ENCODE results near the gene ALDH1L1. TPM values are rescaled to one million over a fixed set of nuclear protein-coding genes. Genes with fewer than 3 reads are reported as not detected.

ALDH1L1 gene
- total RNA-seq, 1 donor from 2014 or later = 0.49 TPM

- H3K4me3 Mint-ChIP-seq = no peak overlapping the region
- no peaks in the 10 kb centered on the region for H3K9me3 Mint-ChIP-seq
- TF ChIP-seq, protein P1, sequence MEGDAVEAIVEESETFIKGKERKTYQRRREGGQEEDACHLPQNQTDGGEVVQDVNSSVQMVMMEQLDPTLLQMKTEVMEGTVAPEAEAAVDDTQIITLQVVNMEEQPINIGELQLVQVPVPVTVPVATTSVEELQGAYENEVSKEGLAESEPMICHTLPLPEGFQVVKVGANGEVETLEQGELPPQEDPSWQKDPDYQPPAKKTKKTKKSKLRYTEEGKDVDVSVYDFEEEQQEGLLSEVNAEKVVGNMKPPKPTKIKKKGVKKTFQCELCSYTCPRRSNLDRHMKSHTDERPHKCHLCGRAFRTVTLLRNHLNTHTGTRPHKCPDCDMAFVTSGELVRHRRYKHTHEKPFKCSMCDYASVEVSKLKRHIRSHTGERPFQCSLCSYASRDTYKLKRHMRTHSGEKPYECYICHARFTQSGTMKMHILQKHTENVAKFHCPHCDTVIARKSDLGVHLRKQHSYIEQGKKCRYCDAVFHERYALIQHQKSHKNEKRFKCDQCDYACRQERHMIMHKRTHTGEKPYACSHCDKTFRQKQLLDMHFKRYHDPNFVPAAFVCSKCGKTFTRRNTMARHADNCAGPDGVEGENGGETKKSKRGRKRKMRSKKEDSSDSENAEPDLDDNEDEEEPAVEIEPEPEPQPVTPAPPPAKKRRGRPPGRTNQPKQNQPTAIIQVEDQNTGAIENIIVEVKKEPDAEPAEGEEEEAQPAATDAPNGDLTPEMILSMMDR (conservative IDR thresholded peaks at IDR 0.05) = no peak
- H3K27me3 Mint-ChIP-seq (ENCODE audit: low read depth) = peaks cover 20% of the 10 kb centered on the region
- H3K4me1 Mint-ChIP-seq = peaks cover 6% of the 10 kb centered on the region
- no peak for DNase-seq (ENCODE audit: low read depth, low spot score)
- H3K27ac Mint-ChIP-seq (ENCODE audit: unreplicated experiment) = no peak overlapping the region
- peaks cover 3% of the 10 kb centered on the region for H3K36me3 Mint-ChIP-seq (ENCODE audit: low read depth)
These were observed 14.4 kb downstream of the ALDH1L1 start for GRCh38 chr3:126166009-126166408.

DNA sequence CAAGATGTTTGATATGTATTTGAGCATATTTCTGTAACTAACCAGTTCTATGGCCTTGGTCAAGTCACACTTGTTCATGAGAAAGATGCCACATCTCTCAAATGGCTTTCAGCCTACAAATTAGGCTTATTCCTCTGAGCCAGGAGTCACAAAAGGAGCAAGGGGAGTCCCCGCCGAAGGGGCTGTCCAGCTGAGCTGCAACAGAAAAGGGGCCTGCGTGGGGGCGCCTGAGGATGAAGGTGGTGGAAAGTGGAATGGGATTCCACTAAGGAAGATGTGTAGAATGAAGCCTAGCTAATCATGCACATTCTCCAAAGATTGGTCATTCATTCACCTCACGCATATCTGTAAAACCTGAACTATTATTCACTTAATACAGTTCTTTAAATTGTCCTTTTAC is 19.1 kb downstream of the ALDH1L1 start:
- Mint-ChIP-seq H3K4me1 (peaks cover 11% of the 10 kb centered on the region), H3K27me3 (ENCODE audit: low read depth) (peaks cover 15% of the 10 kb centered on the region), H3K9me3 (no peaks in the 10 kb centered on the region), H3K4me3 (no peak overlapping the region), H3K36me3 (ENCODE audit: low read depth) (peaks cover 3% of the 10 kb centered on the region), H3K27ac (ENCODE audit: unreplicated experiment) (no peak overlapping the region)
- TF ChIP-seq, protein P1 (conservative IDR thresholded peaks at IDR 0.05) = no peak
- no peak for DNase-seq (ENCODE audit: low read depth, low spot score)

GRCh38 chr3:126160243-126161210 is 19.9 kb downstream of the ALDH1L1 start:
- peaks cover 3% of the 10 kb centered on the region for H3K36me3 Mint-ChIP-seq (ENCODE audit: low read depth)
- no peak overlapping the region for H3K4me3 Mint-ChIP-seq
- peaks cover 11% of the 10 kb centered on the region for H3K4me1 Mint-ChIP-seq
- H3K27me3 Mint-ChIP-seq (ENCODE audit: low read depth) = peaks cover 8% of the 10 kb centered on the region
- H3K27ac Mint-ChIP-seq (ENCODE audit: unreplicated experiment) = no peak overlapping the region
- no peaks in the 10 kb centered on the region for H3K9me3 Mint-ChIP-seq
- no peak for DNase-seq (ENCODE audit: low read depth, low spot score)
- TF ChIP-seq, protein P1 (conservative IDR thresholded peaks at IDR 0.05) = no peak

- peaks cover 11% of the 10 kb centered on the region for H3K4me1 Mint-ChIP-seq
- H3K27me3 Mint-ChIP-seq (ENCODE audit: low read depth) = peaks cover 6% of the 10 kb centered on the region
- H3K36me3 Mint-ChIP-seq (ENCODE audit: low read depth) = no peaks in the 10 kb centered on the region
- TF ChIP-seq, protein P1 (conservative IDR thresholded peaks at IDR 0.05) = no peak
- no peak overlapping the region for H3K4me3 Mint-ChIP-seq
- H3K9me3 Mint-ChIP-seq = no peaks in the 10 kb centered on the region
- DNase-seq (ENCODE audit: low read depth, low spot score) = no peak
- H3K27ac Mint-ChIP-seq (ENCODE audit: unreplicated experiment) = no peak overlapping the region
These were observed 20.9 kb downstream of the ALDH1L1 start for GRCh38 chr3:126159476-126159875.

DNA sequence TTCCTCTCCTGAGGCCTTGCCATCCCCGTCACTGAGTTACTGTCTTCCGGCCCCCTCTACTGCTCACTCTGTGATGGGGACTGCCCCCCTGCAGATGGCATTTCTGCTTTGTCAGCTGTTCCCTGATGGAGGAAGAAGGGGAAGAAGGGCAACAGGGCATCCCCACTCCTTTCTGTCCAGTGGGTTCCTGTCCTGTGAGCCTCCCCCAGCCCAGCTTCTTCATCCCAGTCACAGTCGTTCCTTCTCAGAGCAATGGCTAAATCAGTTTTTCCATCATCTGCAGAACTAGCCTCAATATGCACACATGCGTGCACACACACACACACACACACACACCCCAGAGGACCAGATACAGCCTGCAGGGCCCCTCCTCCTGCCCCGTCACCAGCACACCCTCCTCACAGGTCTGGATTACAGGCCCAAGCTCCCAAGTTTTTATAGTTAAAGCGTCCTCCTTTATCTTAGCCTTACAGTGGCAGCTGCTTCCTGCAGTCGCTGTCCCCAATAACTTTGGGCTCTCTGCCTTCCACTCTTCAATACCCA is 21.4 kb downstream of the ALDH1L1 start:
- H3K4me3 Mint-ChIP-seq = no peak overlapping the region
- no peak for DNase-seq (ENCODE audit: low read depth, low spot score)
- H3K27ac Mint-ChIP-seq (ENCODE audit: unreplicated experiment) = peak overlapping the region; percentile 87
- no peaks in the 10 kb centered on the region for H3K36me3 Mint-ChIP-seq (ENCODE audit: low read depth)
- H3K4me1 Mint-ChIP-seq = peaks cover 11% of the 10 kb centered on the region
- TF ChIP-seq, protein P1 (conservative IDR thresholded peaks at IDR 0.05) = no peak
- no peaks in the 10 kb centered on the region for H3K9me3 Mint-ChIP-seq
- H3K27me3 Mint-ChIP-seq (ENCODE audit: low read depth) = peaks cover 6% of the 10 kb centered on the region
